Esophagus (tissue), 2 donors: Measurements from ENCODE around the gene NFE2L2. TPM values are rescaled to one million over a fixed set of nuclear protein-coding genes. Genes with fewer than 3 reads are reported as not detected.
"Not testable (repeated sequence)": the region's sequence is repeated elsewhere in the genome, so short reads cannot be mapped to it uniquely, and the experiment has no call there.

Experiments
- H3K27ac ChIP-seq, 2 donors: one replicate each; pipeline ENCODE4 v1.5.1; 2013; ENCODE audit warnings: low read depth in 2 of 2, mild to moderate bottlenecking in 2 of 2, inconsistent platforms in 1 of 2, low read length in 1 of 2, moderate library complexity in 1 of 2
- H3K27me3 ChIP-seq, 2 donors: one replicate each; pipeline ENCODE4 v1.6.1; 2013; ENCODE audit warnings: low read length in 2 of 2, control low read depth in 1 of 2, mild to moderate bottlenecking in 1 of 2; ENCODE audit not compliant: insufficient read depth in 2 of 2, control insufficient read depth in 1 of 2
- H3K36me3 ChIP-seq, 2 donors: one replicate each; pipeline ENCODE4 v1.6.1; 2013; ENCODE audit warnings: low read length in 1 of 2; ENCODE audit not compliant: control insufficient read depth in 2 of 2, insufficient read depth in 2 of 2
- H3K4me1 ChIP-seq, 2 donors: one replicate each; pipeline ENCODE4 v1.6.1; 2013; ENCODE audit warnings: low read length in 1 of 2; ENCODE audit not compliant: control insufficient read depth in 2 of 2, insufficient read depth in 2 of 2
- H3K4me3 ChIP-seq, 2 donors: one replicate each; pipeline ENCODE4 v1.5.1; 2013; ENCODE audit warnings: low read length in 2 of 2, mild to moderate bottlenecking in 2 of 2, low read depth in 1 of 2, moderate library complexity in 1 of 2
- H3K9me3 ChIP-seq, 2 donors: one replicate each; pipeline ENCODE4 v1.6.1; 2013; ENCODE audit warnings: mild to moderate bottlenecking in 2 of 2, low read depth in 1 of 2, low read length in 1 of 2, moderate library complexity in 1 of 2; ENCODE audit not compliant: control insufficient read depth in 2 of 2, insufficient read depth in 1 of 2
- WGBS, 2 donors: extraction: QIAGEN DNeasy Blood & Tissue Kit; methylation state at CpG; one replicate each; pipeline ENCODE4 v1.1.7; 2013; 5-methylcytosine and 5-hydroxymethylcytosine counted together
- polyA plus RNA-seq, 2 donors: library from polyadenylated mRNA; stranded (reverse); fragments of 200-250 nt; gene quantifications; one replicate each; pipeline ENCODE4 v1.2.3, GENCODE V29; 2013
- donor health status: healthy with polysubstance abuse.
- donor health status: Bipolar disorder and iron deficiency.

Gene NFE2L2
- polyA plus RNA-seq, 2 donors: 91.9 to 155 TPM

GRCh38 chr2:177193240-177193639 lies 71.3 kb downstream of the NFE2L2 start:
- Histone ChIP-seq H3K27me3 (no peaks in the 10 kb centered on the region), H3K9me3 (no peaks in the 10 kb centered on the region), H3K4me1 (no peaks in the 10 kb centered on the region), H3K27ac (no peak overlapping the region), H3K4me3 (no peak overlapping the region), H3K36me3 (no peaks in the 10 kb centered on the region)
- 74 to 79% methylated on average over 4 of the region's 4 CpGs for WGBS, 2 donors

- no peaks in the 10 kb centered on the region for H3K9me3 ChIP-seq
- H3K4me3 ChIP-seq: no peak overlapping the region
- WGBS, 2 donors: 57 to 59% methylated on average over 1 of the region's 1 CpG
- H3K4me1 ChIP-seq: no peaks in the 10 kb centered on the region
- no peaks in the 10 kb centered on the region for H3K36me3 ChIP-seq
- no peaks in the 10 kb centered on the region for H3K27me3 ChIP-seq
- H3K27ac ChIP-seq: no peak overlapping the region
These were observed 71.7 kb downstream of the NFE2L2 start for GRCh38 chr2:177192788-177193187.

GRCh38 chr2:177190941-177191340 lies 73.6 kb downstream of the NFE2L2 start:
- H3K4me1 ChIP-seq: no peaks in the 10 kb centered on the region
- no peaks in the 10 kb centered on the region for H3K27me3 ChIP-seq
- no peak overlapping the region for H3K4me3 ChIP-seq
- H3K9me3 ChIP-seq: no peaks in the 10 kb centered on the region
- WGBS, 2 donors: 91 to 100% methylated on average over 1 of the region's 1 CpG
- H3K36me3 ChIP-seq: no peaks in the 10 kb centered on the region
- H3K27ac ChIP-seq: no peak overlapping the region

GRCh38 chr2:177188482-177189469 lies 75.8 kb downstream of the NFE2L2 start:
- no peaks in the 10 kb centered on the region for H3K4me1 ChIP-seq
- H3K27me3 ChIP-seq: no peaks in the 10 kb centered on the region
- H3K36me3 ChIP-seq: no peaks in the 10 kb centered on the region
- no peak overlapping the region for H3K4me3 ChIP-seq
- no peaks in the 10 kb centered on the region for H3K9me3 ChIP-seq
- WGBS, 2 donors: 86 to 92% methylated on average over 7 of the region's 7 CpGs
- H3K27ac ChIP-seq: no peak overlapping the region

GRCh38 chr2:177187631-177188312 lies 76.8 kb downstream of the NFE2L2 start:
- Histone ChIP-seq H3K9me3 (no peaks in the 10 kb centered on the region), H3K27ac (no peak overlapping the region)

GRCh38 chr2:177186038-177186437 lies 78.5 kb downstream of the NFE2L2 start:
- not testable (repeated sequence) for H3K4me3 ChIP-seq, H3K27me3 ChIP-seq, H3K9me3 ChIP-seq, H3K36me3 ChIP-seq, H3K27ac ChIP-seq, H3K4me1 ChIP-seq
- WGBS, 2 donors: 78% methylated on average over 7 of the region's 7 CpGs

More at GRCh38 chr2:177187631-177188312, 76.8 kb downstream of the NFE2L2 start:
- H3K27me3 ChIP-seq: no peaks in the 10 kb centered on the region
- H3K4me3 ChIP-seq: no peak overlapping the region
- no peaks in the 10 kb centered on the region for H3K36me3 ChIP-seq
- H3K4me1 ChIP-seq: no peaks in the 10 kb centered on the region
- 58 to 64% methylated on average over 8 of the region's 8 CpGs for WGBS, 2 donors

GRCh38 chr2:177184606-177185005 lies 79.9 kb downstream of the NFE2L2 start:
- H3K4me3 ChIP-seq: no peak overlapping the region
- WGBS, 2 donors: 67 to 100% methylated on average over 1 of the region's 1 CpG
- H3K4me1 ChIP-seq: no peaks in the 10 kb centered on the region
- no peak overlapping the region for H3K27ac ChIP-seq
- no peaks in the 10 kb centered on the region for H3K9me3 ChIP-seq
- H3K36me3 ChIP-seq: no peaks in the 10 kb centered on the region
- no peaks in the 10 kb centered on the region for H3K27me3 ChIP-seq

GRCh38 chr2:177183860-177184259 lies 80.7 kb downstream of the NFE2L2 start:
- H3K4me1 ChIP-seq: no peaks in the 10 kb centered on the region
- no peak overlapping the region for H3K4me3 ChIP-seq
- H3K27me3 ChIP-seq: no peaks in the 10 kb centered on the region
- H3K9me3 ChIP-seq: no peaks in the 10 kb centered on the region
- no peaks in the 10 kb centered on the region for H3K36me3 ChIP-seq
- H3K27ac ChIP-seq: no peak overlapping the region
